Adrenal gland (tissue), 5 donors: Measurements from ENCODE around the gene GRID1.

Source experiments
- POLR2A ChIP-seq, 2 donors: fragments of 450-650 bp; IDR thresholded peaks; one replicate each; pipeline ENCODE4 v1.6.1; 2017; ENCODE audit warnings: antibody characterized with exemption in 2 of 2, mild to moderate bottlenecking in 2 of 2, moderate library complexity in 1 of 2
- TF ChIP-seq, protein P1 (sequence below), 6 experiments: fragments of 450-650 bp in 4 of 6; fragments of 200-600 bp in 2 of 6; sonication (generic) in 1 of 6; IDR thresholded peaks; 1 replicate in 5 of 6; 2 replicates in 1 of 6; pipeline versions ENCODE4 v1.5.1 to v1.8.0; 2016 to 2021; ENCODE audit warnings: antibody characterized with exemption in 6 of 6, mild to moderate bottlenecking in 2 of 6, moderate library complexity in 1 of 6
- donor health status: DM: no; HTN: no; CAD: no.

DNA sequence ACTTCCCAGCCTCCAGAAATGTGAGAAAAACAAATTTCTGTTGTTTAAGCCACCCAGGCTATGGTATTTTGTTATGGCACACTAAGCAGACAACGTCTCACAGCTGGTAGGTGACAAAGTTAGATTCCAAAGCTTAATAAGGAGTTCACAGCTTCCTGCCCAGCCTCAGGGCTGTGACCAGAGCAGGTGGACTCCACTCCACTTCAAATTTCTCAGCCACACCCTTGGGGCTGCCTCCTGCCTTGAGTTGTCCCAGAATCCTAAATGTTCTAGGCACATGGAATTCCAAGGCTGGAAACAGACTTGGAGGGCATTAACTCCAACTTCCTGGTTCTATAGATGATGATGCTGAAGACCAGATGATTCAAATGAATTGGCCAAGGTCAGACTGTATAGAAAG lies 310.7 kb downstream of the GRID1 start:
- TF ChIP-seq, protein P1, sequence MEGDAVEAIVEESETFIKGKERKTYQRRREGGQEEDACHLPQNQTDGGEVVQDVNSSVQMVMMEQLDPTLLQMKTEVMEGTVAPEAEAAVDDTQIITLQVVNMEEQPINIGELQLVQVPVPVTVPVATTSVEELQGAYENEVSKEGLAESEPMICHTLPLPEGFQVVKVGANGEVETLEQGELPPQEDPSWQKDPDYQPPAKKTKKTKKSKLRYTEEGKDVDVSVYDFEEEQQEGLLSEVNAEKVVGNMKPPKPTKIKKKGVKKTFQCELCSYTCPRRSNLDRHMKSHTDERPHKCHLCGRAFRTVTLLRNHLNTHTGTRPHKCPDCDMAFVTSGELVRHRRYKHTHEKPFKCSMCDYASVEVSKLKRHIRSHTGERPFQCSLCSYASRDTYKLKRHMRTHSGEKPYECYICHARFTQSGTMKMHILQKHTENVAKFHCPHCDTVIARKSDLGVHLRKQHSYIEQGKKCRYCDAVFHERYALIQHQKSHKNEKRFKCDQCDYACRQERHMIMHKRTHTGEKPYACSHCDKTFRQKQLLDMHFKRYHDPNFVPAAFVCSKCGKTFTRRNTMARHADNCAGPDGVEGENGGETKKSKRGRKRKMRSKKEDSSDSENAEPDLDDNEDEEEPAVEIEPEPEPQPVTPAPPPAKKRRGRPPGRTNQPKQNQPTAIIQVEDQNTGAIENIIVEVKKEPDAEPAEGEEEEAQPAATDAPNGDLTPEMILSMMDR (IDR thresholded peaks at IDR 0.05) = no peak
- no peak for TF ChIP-seq POLR2A (IDR thresholded peaks at IDR 0.05)
